D721Med (cell line): Measurements from ENCODE around the gene HDAC4.

Source experiments
- DNase-seq: peaks from one replicate; pipeline ENCODE4 v3.0.0; 2011; ENCODE audit warnings: low spot score; ENCODE audit not compliant: insufficient read length
- FAIRE-seq: peaks from 2 replicates; lab custom pipeline; 2011; peaks lifted over from hg19 to GRCh38; lab: Jason Lieb, UNC
- TF ChIP-seq, protein P1 (sequence below): IDR thresholded peaks from 2 replicates; pipeline ENCODE4 v1.5.1; 2012; ENCODE audit warnings: mild to moderate bottlenecking, control low read depth; ENCODE audit not compliant: insufficient read depth; ENCODE audit errors: missing control alignments

The HDAC4 gene

DNA sequence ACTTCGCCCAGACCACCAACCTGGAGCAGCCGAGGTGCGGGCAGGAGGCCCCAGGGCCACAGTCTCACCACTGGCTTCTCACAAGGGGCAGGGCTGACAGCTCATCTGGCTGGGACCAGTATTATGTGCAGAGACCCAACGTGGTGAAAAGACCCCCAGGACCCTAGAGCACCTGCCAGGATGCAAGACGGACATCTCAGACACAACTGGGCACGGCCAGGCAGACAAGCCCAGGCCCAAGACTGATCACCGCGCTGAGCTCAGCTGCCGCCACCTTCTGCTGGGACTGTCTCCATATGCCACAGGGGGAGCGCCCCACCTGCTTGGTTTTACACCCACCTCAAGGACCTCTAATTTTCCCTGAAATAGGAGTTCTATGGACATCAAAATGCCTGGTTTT is 23.2 kb downstream of the HDAC4 start:
- no peak for DNase-seq
- FAIRE-seq = no peak
- TF ChIP-seq, protein P1, sequence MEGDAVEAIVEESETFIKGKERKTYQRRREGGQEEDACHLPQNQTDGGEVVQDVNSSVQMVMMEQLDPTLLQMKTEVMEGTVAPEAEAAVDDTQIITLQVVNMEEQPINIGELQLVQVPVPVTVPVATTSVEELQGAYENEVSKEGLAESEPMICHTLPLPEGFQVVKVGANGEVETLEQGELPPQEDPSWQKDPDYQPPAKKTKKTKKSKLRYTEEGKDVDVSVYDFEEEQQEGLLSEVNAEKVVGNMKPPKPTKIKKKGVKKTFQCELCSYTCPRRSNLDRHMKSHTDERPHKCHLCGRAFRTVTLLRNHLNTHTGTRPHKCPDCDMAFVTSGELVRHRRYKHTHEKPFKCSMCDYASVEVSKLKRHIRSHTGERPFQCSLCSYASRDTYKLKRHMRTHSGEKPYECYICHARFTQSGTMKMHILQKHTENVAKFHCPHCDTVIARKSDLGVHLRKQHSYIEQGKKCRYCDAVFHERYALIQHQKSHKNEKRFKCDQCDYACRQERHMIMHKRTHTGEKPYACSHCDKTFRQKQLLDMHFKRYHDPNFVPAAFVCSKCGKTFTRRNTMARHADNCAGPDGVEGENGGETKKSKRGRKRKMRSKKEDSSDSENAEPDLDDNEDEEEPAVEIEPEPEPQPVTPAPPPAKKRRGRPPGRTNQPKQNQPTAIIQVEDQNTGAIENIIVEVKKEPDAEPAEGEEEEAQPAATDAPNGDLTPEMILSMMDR = no peak

DNA sequence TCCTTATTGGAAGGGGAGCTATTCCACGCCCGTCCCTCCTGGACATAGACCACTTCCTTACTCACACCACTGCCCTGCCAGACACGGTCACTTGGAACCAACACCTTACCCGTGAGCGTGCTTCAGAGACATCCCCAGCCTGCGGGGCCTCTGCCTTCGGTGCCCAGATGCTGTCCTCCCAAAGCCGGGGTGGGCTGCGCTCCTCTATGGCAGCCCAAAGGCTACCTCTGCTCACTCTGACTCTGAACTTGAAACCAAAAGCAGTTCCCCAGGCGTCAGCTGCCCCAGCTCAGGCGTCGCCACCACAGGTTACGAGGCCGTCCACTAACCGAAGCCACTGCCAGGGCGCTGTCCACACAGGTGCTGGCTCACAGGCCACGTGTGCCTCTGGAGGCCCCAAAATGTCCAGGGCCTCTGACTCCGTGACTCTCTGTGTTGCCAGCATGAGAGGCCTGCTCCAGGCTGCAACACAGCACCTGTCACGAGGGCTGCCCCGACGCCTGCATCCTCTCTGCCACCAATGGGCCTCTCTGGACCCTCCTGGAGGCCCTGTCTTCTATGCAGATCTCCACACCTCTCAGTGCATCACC is 23.8 kb downstream of the HDAC4 start:
- DNase-seq (no peak), FAIRE-seq (no peak)
- TF ChIP-seq, protein P1 = no peak

DNA sequence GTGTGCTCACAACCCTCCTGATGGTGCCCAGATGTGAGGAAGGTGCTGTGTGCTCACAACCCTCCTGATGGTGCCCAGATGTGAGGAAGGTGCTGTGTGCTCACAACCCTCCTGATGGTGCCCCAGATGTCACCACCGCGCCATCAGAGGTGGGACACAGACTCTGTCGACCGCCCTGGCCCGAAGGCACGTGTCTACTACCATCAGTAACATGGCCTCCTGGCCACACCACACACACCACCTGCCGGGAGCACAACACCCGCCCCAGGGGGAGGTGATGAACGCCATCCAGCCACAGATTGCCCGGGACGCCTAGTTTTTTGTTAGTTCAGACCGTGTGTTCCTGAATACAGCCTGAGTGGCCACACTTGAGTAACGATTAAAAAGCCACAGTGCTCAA is 24.5 kb downstream of the HDAC4 start:
- FAIRE-seq (no peak), DNase-seq (no peak)
- TF ChIP-seq, protein P1 = no peak

- no peak for FAIRE-seq
- TF ChIP-seq, protein P1 = no peak
- no peak for DNase-seq
These were observed 25.4 kb downstream of the HDAC4 start for GRCh38 chr2:239375278-239376061.

DNA sequence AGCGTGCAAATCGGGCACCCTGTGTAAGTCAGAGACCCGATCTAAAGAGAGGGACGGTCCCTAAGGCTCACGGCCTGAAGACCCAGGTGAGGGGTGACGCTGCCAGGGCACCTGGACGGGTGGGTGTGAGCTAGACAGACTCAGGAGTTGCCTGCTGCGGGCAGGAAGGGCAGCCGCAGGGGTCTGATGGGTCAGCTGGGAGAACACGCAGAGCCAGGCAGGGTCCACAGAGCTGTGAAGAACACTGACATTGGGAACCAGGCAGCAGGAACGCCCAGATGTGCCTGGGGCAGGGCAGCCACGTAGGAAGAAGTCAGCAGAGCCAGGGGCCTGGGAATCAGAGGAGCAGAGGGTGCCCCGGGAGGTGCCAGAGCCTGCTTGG is 25.9 kb downstream of the HDAC4 start:
- DNase-seq (no peak), FAIRE-seq (no peak)
- TF ChIP-seq, protein P1 = no peak

- no peak for FAIRE-seq
- DNase-seq = no peak
- TF ChIP-seq, protein P1 = no peak
These were observed 28.0 kb downstream of the HDAC4 start for GRCh38 chr2:239372835-239373234.
